Breast epithelium (tissue), 3 donors: ENCODE measurements around the gene ETS1.

Experiments used
- CTCF ChIP-seq, 3 donors: fragments of 450-650 bp; IDR thresholded peaks; one replicate each; pipeline ENCODE4 v1.5.1; 2016 to 2017; ENCODE audit warnings: antibody characterized with exemption in 3 of 3, mild to moderate bottlenecking in 3 of 3, moderate library complexity in 3 of 3
- POLR2AphosphoS5 ChIP-seq, 3 donors: sonication (generic); formaldehyde crosslinking; IDR thresholded peaks; one replicate each; pipeline ENCODE4 v1.6.1; 2017; ENCODE audit warnings: antibody characterized with exemption in 3 of 3

- TF ChIP-seq CTCF (IDR thresholded peaks at IDR 0.05) (no peak), POLR2AphosphoS5 (IDR thresholded peaks at IDR 0.05) (no peak)
Observed at GRCh38 chr11:128463371-128463829, 124.0 kb downstream of the ETS1 start.
